Hepatocyte (in vitro differentiated cells): ENCODE measurements around the gene CCT4.

Experiments
- EZH2 ChIP-seq: fragments of 200-600 bp; sonication (generic); IDR thresholded peaks from 2 replicates; pipeline ENCODE4 v1.6.1; 2016; ENCODE audit warnings: antibody characterized with exemption, mild to moderate bottlenecking, borderline replicate concordance
- EZH2phosphoT487 ChIP-seq: fragments of 200-600 bp; sonication (generic); IDR thresholded peaks from one replicate; pipeline ENCODE4 v1.6.1; 2018; ENCODE audit warnings: antibody characterized with exemption, mild to moderate bottlenecking, low read depth, moderate library complexity; ENCODE audit not compliant: unreplicated experiment, severe bottlenecking
- TF ChIP-seq, protein P1 (sequence below): fragments of 200-600 bp; sonication (generic); IDR thresholded peaks from 2 replicates; pipeline ENCODE4 v1.5.1; 2016; ENCODE audit warnings: antibody characterized with exemption, mild to moderate bottlenecking; ENCODE audit not compliant: poor library complexity

DNA sequence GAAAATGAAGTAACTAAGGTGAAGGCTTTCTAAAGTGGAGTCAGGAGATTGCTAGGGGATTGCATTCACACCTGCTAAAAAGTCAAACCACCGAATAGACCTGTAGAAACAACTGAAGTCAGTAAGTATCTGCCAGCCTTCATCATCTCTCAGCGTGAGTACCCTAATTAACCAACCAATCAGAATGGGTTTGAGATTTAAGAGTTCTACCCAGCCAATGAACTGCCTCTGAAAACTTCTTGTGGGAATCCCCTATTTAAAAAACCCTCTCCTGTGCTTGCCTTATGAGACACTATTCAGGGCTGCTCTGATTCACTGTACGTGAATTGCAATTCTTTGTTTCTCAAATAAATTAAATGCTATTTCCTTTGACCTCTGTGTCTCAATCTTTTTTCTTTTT, 31.2 kb downstream of the CCT4 start:
- TF ChIP-seq, protein P1, sequence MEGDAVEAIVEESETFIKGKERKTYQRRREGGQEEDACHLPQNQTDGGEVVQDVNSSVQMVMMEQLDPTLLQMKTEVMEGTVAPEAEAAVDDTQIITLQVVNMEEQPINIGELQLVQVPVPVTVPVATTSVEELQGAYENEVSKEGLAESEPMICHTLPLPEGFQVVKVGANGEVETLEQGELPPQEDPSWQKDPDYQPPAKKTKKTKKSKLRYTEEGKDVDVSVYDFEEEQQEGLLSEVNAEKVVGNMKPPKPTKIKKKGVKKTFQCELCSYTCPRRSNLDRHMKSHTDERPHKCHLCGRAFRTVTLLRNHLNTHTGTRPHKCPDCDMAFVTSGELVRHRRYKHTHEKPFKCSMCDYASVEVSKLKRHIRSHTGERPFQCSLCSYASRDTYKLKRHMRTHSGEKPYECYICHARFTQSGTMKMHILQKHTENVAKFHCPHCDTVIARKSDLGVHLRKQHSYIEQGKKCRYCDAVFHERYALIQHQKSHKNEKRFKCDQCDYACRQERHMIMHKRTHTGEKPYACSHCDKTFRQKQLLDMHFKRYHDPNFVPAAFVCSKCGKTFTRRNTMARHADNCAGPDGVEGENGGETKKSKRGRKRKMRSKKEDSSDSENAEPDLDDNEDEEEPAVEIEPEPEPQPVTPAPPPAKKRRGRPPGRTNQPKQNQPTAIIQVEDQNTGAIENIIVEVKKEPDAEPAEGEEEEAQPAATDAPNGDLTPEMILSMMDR: no peak
- no peak for TF ChIP-seq EZH2
- TF ChIP-seq EZH2phosphoT487: no peak
